Measurements from ENCODE around the gene DPEP3.
"Not testable (repeated sequence)": the region's sequence is repeated elsewhere in the genome, so short reads cannot be mapped to it uniquely, and the experiment has no call there.

DPEP3 gene

DNA sequence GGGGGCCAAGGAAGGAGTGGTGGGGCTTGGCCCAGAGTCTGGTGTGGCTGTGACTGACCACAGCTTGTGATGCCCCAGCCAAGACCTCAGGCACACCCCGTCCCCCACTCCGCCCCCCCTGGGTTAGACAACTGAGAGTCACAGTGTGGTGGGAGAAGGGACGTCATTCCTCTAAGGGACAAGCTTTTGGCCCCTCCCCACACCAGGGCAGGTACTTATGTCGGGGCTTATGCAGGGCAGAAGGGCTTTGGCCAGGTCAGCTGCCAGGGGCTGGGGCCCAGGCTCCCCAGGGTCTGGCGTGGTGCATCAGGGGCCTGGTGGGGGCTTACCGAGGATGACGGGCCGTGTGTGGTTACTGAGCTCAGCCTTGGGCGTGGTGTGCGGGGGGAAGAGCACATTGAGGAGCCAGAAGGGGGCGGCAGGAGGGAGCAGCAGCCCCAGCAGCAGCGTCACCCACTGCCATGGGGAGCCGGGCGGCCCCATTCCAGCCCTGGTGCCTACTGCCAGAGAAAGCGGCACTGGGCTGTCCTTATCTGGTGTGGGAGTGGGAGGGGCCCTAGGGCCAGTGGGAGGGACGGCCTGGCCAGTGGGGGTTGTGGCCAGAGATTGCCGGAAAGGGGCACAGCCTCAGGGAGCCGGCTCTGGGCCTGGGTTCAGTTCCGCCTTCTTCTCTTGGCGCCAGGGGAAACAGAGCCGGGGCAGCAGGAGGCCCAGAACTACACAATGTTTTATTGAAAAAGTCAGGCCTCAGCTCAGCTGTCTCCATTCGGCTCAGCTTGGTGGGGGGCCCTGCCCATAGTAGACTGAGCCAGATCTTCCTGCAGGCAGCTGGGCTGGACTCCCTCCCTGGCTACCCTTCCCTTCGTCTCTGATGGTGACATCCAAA is 36.4 kb downstream of the DPEP3 start, which contains the start of gene LCAT:
TSS of gene LCAT (minus strand) at position 502 of the 886 bp plus-strand sequence. CDS start at position 483, 19 bp downstream.
- no peak for DNase-seq

- DNase-seq: no peak
Observed at GRCh38 chr16:67943256-67943618, 37.1 kb downstream of the DPEP3 start.

GRCh38 chr16:67942510-67943255 is 37.6 kb downstream of the DPEP3 start:
- no peak for DNase-seq

DNA sequence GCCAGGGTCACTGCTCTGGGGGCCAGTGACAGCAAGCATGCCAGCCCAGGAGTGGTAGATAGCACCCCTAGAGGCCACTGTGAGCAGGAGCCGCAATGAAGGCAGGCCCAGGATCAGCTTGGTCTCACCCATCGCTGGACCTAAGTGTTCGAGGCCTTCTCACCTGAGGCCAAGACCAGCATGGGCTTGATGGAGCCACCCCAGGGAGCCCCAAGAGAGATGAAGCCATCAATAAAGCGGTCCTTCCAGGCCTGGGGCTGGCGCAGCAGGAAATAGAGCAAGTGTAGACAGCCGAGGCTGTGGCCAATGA is 38.1 kb downstream of the DPEP3 start:
- DNase-seq: peak; percentile 62

DNA sequence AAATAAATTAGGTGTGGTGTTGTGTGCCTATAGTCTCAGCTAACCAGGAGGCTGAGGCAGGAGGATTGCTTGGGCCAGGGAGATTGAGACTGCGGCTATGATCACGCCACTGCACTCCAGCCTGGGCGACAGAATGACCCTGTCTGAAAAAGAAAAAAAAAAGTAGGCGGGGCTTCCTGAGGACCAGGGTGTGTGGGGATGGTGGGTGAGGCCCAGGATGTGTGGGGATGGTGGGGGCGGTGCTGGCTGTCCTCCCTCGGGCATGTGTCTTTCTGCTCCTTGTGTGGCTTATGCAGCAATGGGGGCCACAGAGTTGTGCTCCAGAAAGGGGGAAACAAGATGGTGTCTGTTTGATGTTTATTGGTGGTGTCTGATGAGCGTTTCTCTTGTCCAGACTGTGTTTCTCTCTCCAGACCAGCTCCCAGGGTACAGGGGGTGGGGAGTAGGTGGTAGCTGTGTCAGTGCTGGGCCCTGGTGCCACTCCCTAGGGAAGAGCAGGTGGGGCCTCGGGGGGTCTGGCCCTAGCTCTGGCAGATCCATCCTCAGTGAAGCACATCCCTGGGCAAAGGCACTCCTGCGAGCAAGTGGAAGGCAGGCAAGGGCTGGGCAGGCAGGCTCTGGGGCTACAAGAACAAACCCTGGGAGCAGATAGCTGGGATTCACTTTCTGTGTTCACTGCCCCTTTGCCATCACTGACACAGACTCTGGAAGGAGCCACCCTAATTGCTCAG is 38.7 kb downstream of the DPEP3 start:
- no peak for DNase-seq

DNA sequence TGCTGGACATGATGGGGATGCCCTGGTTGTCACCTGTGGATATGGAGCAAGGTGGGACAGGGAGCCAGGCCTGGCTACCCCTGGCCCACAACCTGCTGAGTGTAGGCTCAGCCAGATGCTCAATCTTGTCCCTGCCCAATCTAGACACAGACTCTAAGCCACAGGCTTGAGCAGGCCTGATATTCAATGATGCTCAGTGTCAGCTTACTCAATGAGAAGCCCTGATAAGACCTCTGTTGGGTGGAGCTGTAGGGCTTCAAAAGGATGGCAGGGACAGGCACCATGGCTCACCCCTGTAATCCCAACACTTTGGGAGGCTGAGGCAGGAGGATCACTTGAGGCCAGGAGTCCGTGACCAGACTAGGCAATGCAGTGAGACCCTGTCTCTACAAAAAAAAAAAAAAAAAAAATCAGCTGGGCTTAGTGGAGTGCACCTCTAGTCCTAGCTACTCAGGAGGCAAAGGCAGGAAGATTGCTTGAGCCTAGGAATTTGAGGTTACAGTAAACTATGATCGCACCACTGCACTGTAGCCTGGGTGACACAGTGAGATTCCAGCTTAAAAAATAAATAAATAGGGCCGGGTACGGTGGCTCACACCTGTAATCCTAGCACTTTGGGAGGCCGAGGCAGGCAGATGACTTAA is 39.7 kb downstream of the DPEP3 start:
- DNase-seq: no peak

DNA sequence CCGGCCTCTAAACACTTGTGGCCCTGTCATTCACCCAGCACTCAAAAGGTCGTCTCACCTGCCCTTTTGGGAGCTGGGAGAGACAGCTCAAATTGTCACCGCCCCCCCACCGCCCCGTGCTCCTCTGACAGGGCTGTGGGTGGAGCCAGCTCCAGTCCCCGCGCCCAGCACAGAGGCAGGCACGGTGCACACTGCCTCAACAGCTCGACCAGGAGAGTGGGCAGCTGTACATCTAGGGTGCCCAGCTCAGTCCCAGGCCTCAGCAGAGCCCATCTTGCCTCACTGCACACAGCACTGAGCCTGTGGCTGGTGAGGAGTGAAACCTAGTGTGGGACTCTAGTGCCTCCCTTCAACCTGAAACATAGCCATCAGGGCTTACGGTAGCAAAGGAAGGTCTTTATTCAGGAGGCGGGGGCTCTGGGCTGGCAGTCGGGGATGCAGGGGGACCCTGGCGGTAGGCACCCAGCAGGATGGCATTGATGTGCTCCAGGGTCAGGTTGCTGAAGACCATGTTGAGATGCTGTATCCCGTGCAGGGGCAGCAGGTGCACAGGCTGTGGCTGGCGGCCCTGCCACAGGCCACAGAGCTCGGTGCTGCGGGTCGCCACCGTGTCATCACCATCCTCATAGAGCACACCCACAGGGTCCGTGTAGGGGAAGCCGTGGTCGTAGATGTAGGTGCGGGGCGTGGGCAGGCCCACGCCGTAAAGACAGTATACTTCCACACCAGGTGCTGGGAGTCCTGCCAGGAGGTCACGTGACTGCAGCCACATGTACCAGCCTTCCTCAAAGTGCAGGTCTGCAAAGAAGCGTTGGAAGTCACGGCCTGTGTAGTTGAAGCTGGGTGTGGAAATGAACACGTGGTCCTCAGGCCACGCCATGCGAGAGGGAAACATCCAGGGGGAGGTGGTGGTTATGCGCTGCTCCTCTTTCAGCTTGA is 40.5 kb downstream of the DPEP3 start:
- peak; percentile 68 for DNase-seq

GRCh38 chr16:67937713-67938112 is 42.6 kb downstream of the DPEP3 start:
- not testable (repeated sequence) for DNase-seq

GRCh38 chr16:67936880-67937605 is 43.3 kb downstream of the DPEP3 start:
- peak; percentile 82 for DNase-seq

DNA sequence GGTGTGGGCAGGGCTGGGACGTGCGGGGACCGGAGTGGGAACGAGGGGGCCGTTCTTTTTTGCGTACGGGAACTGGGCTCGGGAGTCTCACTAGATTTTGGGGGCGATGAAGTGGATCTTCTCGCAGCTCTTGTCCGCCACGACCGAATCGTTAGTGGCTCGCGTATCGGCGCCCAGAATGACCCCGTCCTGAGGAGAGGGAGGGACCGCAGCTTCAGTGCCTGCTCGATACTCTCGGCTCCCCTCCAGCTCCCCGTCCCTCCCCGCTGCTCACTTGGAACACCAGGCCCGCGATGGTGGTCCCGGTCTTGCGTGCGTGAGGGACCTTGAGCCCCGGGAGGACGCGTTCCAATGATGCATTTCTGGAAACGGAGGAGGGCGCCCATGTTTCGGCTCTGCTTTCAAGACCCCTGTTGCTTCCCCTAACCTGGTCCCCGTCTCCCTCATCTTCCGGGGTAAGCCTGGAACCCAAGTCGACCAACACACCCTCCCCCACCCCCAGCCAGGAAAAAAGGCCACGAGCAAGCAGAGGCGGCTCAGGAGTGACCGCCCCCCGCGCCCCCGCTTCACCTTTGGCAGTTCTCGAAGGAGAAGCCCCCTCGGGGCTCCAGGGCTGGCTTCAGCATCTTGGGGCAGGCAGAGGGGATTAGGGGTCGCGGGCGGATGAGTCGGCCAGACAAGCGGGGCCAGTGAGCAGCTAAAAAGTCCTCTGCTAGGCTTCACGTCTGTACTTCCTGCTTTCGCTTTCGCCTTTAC is 44.0 kb downstream of the DPEP3 start, which contains the start of gene PSMB10:
TSS of gene PSMB10 (minus strand) at position 727 of the 756 bp plus-strand sequence. CDS start at position 626, 101 bp downstream.
- peak; percentile 71 for DNase-seq

DNA sequence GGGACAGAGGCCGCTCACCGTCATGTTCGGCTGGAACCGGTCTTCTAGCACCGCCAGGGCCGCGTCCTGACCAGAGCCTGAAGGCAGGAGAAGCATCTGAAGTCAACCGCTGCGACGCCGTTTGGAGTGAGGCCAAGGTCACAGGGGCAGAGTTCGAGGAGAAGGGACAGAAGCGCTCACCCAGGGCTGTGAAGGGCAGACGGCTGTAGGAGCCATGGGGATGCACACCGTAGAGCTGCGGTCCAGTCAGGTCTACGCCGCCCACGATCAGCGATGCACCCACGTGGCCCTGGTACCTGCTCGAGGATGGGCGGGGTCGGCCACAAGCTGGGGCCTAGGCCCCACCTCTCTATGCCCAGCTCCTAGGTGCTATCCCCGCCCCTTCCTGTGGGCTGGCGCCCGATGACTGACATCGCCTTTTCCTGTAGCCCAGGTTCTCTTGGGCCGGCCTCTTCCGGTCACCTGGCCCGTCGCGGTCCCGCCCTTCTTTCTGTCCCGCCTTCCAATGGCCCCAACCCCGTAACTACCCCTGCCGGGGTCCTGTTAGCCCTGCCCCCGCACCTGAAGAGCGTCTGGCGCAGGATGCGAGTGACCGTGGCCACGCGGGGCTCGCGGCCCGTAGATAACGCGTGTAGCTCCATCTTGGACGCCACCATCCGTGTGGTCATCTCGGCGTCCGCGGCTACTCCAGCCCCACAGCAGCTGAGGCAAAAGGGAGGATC is 44.7 kb downstream of the DPEP3 start:
- peak; percentile 96 for DNase-seq

DNA sequence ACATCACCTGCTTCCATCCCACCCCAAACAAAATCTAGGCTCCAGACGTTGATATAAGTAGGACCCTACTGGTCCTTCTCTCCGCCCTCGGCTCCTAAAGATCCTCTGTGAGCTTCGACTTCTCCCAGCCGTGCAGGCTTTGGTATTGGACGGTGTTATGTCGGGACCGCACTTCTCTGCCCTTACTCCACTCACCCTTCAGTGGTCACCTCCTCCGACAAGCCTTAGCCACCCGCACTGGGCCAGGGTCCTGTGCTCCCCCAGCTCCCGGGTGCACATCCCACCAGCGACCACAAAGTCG is 45.2 kb downstream of the DPEP3 start:
- DNase-seq: no peak

DNA sequence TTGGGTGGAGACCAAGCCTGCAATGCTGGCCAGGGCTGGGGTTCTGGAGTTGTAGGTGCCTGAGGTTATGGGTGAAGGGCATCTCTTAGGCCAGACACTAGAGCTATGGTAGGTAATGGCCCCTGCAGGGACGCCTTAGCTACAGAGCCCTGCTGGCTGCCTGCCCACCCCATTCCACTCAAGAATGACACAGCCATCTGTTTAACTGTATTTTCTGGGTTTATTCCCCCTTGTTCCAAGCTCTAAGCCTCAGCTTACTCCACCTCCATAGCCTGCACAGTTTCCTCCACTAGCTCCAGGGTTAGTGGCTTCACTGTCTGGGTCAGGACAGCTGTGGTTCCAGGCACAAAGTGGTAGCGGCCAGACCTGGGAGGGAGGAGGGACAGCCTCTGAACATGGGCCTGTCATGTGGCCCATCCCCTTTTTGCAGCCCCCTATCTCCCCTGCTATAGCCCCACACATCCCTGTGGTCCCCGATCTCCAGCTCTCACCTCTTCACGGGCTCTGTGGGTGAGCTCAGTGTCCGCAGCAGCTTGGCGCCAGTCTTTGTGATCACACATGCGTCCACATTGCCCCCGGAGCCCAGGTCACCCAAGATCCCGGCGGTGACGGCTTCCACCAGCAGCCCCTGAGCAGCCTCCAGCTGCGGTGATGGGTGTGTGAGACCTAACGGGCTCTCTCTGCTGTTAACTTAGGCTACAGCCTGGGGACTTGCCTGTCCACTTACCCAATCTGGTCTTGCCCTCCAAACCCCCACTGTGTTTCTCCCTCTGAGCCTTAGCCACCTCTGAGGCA is 45.8 kb downstream of the DPEP3 start:
- DNase-seq: no peak

GRCh38 chr16:67933805-67934204 is 46.5 kb downstream of the DPEP3 start:
- DNase-seq: no peak

DNA sequence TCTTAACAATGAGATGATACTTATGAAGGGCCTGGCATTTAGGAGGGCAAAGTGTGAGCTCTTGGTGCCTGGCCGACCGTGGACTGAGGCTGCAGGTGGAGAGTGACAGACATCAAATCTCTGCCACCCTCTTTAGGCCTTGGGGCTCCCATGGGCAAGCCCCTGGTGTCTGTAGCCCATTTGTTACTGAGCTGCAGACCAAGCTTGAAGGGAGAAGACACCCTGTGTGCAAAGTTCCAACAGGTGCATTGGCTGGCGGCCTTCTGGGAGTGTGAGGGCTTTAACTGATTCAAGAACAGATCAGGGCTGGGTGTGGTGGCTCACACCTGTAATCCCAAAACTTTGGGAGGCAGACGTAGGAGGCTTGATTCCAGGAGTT is 47.8 kb downstream of the DPEP3 start:
- DNase-seq: no peak

- no peak for DNase-seq
Observed at GRCh38 chr16:67931712-67932461, 48.4 kb downstream of the DPEP3 start, which contains the start of gene CTRL. Gene CTRL (minus strand): TSS chr16:67931862. CDS start chr16:67931852, 10 bp downstream.

- no peak for DNase-seq
Observed at GRCh38 chr16:67930678-67931211, 49.6 kb downstream of the DPEP3 start.

DNA sequence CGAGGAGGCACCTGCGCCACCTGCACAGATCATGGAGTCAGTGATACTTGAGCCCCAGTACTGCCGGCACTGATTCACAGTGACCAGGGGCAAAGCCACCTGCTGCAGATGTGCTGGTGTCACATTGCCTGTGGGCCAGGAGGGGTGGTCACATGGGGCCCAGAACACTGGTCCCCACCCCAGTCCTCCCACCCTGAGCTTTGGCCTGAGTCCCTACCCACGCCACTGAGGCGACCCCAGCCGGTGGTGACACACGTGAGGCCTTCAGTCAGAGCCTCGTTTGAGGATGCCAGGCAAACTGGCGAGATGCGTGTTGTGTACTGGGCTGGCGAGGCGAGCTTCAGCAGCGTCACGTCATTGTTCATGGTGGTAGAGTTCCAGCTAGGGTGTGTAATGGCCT is 50.1 kb downstream of the DPEP3 start:
- DNase-seq: no peak
